Spleen (tissue), 7 donors: Measurements from ENCODE around the gene CACNA2D3.

ENCODE experiments used
- POLR2A ChIP-seq, 3 donors: fragments of 450-650 bp; IDR thresholded peaks; one replicate each; pipeline ENCODE4 v1.5.1; 2017; ENCODE audit warnings: antibody characterized with exemption in 3 of 3, mild to moderate bottlenecking in 1 of 3
- TF ChIP-seq, protein P1 (sequence below), 11 experiments: fragments of 200-600 bp in 7 of 11; fragments of 450-650 bp in 4 of 11; sonication (generic) in 4 of 11; IDR thresholded peaks in 8 of 11; conservative IDR thresholded peaks in 3 of 11; 1 replicate in 7 of 11; 2 replicates in 4 of 11; pipeline versions ENCODE4 v1.4.0 to v1.8.0; 2016 to 2021; ENCODE audit warnings: antibody characterized with exemption in 11 of 11, inconsistent platforms in 4 of 11, mild to moderate bottlenecking in 1 of 11
- donor health status: DM: no; HTN: no; CAD: no; lungs with moderate emphysema.
- donor health status: DM: no; HTN: no; CAD: no.
- donor health status: DM: no; HTN: no; CAD: no.

DNA sequence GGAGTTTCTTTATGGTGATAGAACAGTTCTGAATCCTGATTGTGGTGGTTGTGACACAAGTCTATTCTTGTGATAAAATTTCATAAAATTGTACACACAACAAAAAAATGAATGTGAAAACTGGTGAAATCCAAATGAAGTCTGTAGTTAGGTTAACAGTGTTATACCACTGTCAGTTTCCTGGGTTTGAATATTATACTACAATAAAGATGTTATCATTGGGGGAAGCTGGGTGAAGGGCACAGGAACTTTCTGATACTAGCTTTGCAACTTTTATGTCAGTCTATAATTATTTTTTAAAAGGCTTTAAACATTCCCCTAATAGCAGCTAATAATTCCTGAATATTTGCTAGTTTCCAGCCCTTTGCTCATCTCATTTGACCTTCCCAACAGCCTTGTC is 485.7 kb downstream of the CACNA2D3 start:
- TF ChIP-seq, protein P1, sequence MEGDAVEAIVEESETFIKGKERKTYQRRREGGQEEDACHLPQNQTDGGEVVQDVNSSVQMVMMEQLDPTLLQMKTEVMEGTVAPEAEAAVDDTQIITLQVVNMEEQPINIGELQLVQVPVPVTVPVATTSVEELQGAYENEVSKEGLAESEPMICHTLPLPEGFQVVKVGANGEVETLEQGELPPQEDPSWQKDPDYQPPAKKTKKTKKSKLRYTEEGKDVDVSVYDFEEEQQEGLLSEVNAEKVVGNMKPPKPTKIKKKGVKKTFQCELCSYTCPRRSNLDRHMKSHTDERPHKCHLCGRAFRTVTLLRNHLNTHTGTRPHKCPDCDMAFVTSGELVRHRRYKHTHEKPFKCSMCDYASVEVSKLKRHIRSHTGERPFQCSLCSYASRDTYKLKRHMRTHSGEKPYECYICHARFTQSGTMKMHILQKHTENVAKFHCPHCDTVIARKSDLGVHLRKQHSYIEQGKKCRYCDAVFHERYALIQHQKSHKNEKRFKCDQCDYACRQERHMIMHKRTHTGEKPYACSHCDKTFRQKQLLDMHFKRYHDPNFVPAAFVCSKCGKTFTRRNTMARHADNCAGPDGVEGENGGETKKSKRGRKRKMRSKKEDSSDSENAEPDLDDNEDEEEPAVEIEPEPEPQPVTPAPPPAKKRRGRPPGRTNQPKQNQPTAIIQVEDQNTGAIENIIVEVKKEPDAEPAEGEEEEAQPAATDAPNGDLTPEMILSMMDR (IDR thresholded peaks at IDR 0.05 in 8 of 11, conservative IDR thresholded peaks at IDR 0.05 in 3 of 11) = no peak
- no peak for TF ChIP-seq POLR2A (IDR thresholded peaks at IDR 0.05)
